Ectodermal cell (in vitro differentiated cells): ENCODE data around the gene XRCC5.
"Not testable (repeated sequence)": the region's sequence is repeated elsewhere in the genome, so short reads cannot be mapped to it uniquely, and the experiment has no call there.

Source experiments
- H3K27ac ChIP-seq: 2 replicates; pipeline ENCODE4 v1.7.0; 2013; ENCODE audit warnings: mild to moderate bottlenecking, low read depth, low read length; ENCODE audit not compliant: insufficient read depth, poor library complexity, severe bottlenecking
- H3K27me3 ChIP-seq: 2 replicates; pipeline ENCODE4 v1.7.0; 2013; ENCODE audit warnings: mild to moderate bottlenecking, low read length; ENCODE audit not compliant: insufficient read depth, control insufficient read depth, poor library complexity, severe bottlenecking
- H3K36me3 ChIP-seq: one replicate; pipeline ENCODE4 v1.7.0; 2013; ENCODE audit warnings: low read length; ENCODE audit not compliant: control insufficient read depth, insufficient read depth
- H3K4me1 ChIP-seq: one replicate; pipeline ENCODE4 v1.7.0; 2013; ENCODE audit warnings: low read length; ENCODE audit not compliant: control insufficient read depth, insufficient read depth
- H3K4me3 ChIP-seq: 2 replicates; pipeline ENCODE4 v1.7.0; 2013; ENCODE audit warnings: low read depth, low read length, control low read depth; ENCODE audit not compliant: insufficient read depth
- H3K9me3 ChIP-seq: 2 replicates; pipeline ENCODE4 v1.7.0; 2013; ENCODE audit warnings: mild to moderate bottlenecking, low read length, moderate library complexity; ENCODE audit not compliant: control insufficient read depth
- WGBS, 2 experiments: methylation state at CpG; one replicate each; pipeline ENCODE4 v1.1.7; 2013; ENCODE audit warnings: missing lambda C conversion rate in 2 of 2; 5-methylcytosine and 5-hydroxymethylcytosine counted together

The XRCC5 gene

GRCh38 chr2:216208661-216209060, 99.5 kb downstream of the XRCC5 start:
- peaks cover 35% of the 10 kb centered on the region for H3K36me3 ChIP-seq
- not testable (repeated sequence) for H3K9me3 ChIP-seq, H3K4me3 ChIP-seq, H3K27ac ChIP-seq, H3K27me3 ChIP-seq, H3K4me1 ChIP-seq
- WGBS, 2 experiments: 88 to 93% methylated on average over 8 of the region's 8 CpGs

GRCh38 chr2:216210701-216211540, 101.8 kb downstream of the XRCC5 start:
- Histone ChIP-seq H3K36me3 (peaks cover 13% of the 10 kb centered on the region), H3K27ac (no peak overlapping the region)
- WGBS, 2 experiments: 86 to 90% methylated on average over 2 to 3 of the region's 3 CpGs

GRCh38 chr2:216211614-216212145, 102.5 kb downstream of the XRCC5 start:
- H3K4me3 ChIP-seq: no peak overlapping the region
- peaks cover 5% of the 10 kb centered on the region for H3K36me3 ChIP-seq
- 95 to 98% methylated on average over 2 of the region's 2 CpGs for WGBS, 2 experiments
- H3K27me3 ChIP-seq: no peaks in the 10 kb centered on the region
- H3K9me3 ChIP-seq: no peaks in the 10 kb centered on the region
- H3K27ac ChIP-seq: no peak overlapping the region
- no peaks in the 10 kb centered on the region for H3K4me1 ChIP-seq

More at GRCh38 chr2:216210701-216211540, 101.8 kb downstream of the XRCC5 start:
- H3K4me3 ChIP-seq: no peak overlapping the region
- H3K4me1 ChIP-seq: no peaks in the 10 kb centered on the region
- H3K9me3 ChIP-seq: no peaks in the 10 kb centered on the region
- no peaks in the 10 kb centered on the region for H3K27me3 ChIP-seq

GRCh38 chr2:216214768-216215167, 105.6 kb downstream of the XRCC5 start:
- no peaks in the 10 kb centered on the region for H3K36me3 ChIP-seq
- H3K27me3 ChIP-seq: no peaks in the 10 kb centered on the region
- no peaks in the 10 kb centered on the region for H3K4me1 ChIP-seq
- 91 to 98% methylated on average over 2 of the region's 2 CpGs for WGBS, 2 experiments
- no peak overlapping the region for H3K27ac ChIP-seq
- H3K9me3 ChIP-seq: no peaks in the 10 kb centered on the region
- H3K4me3 ChIP-seq: no peak overlapping the region

GRCh38 chr2:216215658-216216390, 106.7 kb downstream of the XRCC5 start:
- H3K27ac ChIP-seq: no peak overlapping the region
- no peaks in the 10 kb centered on the region for H3K36me3 ChIP-seq
- H3K4me3 ChIP-seq: no peak overlapping the region
- H3K9me3 ChIP-seq: no peaks in the 10 kb centered on the region
- no peaks in the 10 kb centered on the region for H3K27me3 ChIP-seq
- 93 to 99% methylated on average over 3 to 4 of the region's 4 CpGs for WGBS, 2 experiments
- H3K4me1 ChIP-seq: no peaks in the 10 kb centered on the region

GRCh38 chr2:216216951-216217903, 108.1 kb downstream of the XRCC5 start:
- Histone ChIP-seq H3K4me1 (no peaks in the 10 kb centered on the region), H3K27ac (no peak overlapping the region), H3K4me3 (no peak overlapping the region), H3K36me3 (no peaks in the 10 kb centered on the region), H3K27me3 (no peaks in the 10 kb centered on the region), H3K9me3 (no peaks in the 10 kb centered on the region)
- 90 to 93% methylated on average over 7 of the region's 7 CpGs for WGBS, 2 experiments

- no peak overlapping the region for H3K4me3 ChIP-seq
- H3K4me1 ChIP-seq: no peaks in the 10 kb centered on the region
- H3K9me3 ChIP-seq: no peaks in the 10 kb centered on the region
- H3K27me3 ChIP-seq: no peaks in the 10 kb centered on the region
- WGBS, 2 experiments: 92 to 95% methylated on average over 2 of the region's 2 CpGs
- H3K27ac ChIP-seq: no peak overlapping the region
- H3K36me3 ChIP-seq: no peaks in the 10 kb centered on the region
Observed at GRCh38 chr2:216217904-216218260, 108.7 kb downstream of the XRCC5 start.

GRCh38 chr2:216219861-216220260, 110.7 kb downstream of the XRCC5 start:
- Histone ChIP-seq H3K36me3 (no peaks in the 10 kb centered on the region), H3K27me3 (no peaks in the 10 kb centered on the region), H3K4me1 (no peaks in the 10 kb centered on the region), H3K9me3 (no peaks in the 10 kb centered on the region), H3K4me3 (no peak overlapping the region), H3K27ac (no peak overlapping the region)
- whole genome bisulfite sequencing, 2 experiments: 89 to 90% methylated on average over 6 of the region's 6 CpGs

- Histone ChIP-seq H3K4me3 (no peak overlapping the region), H3K27me3 (no peaks in the 10 kb centered on the region), H3K27ac (no peak overlapping the region), H3K9me3 (no peaks in the 10 kb centered on the region), H3K4me1 (no peaks in the 10 kb centered on the region), H3K36me3 (no peaks in the 10 kb centered on the region)
- WGBS, 2 experiments: 86 to 87% methylated on average over 4 of the region's 4 CpGs
Observed at GRCh38 chr2:216220976-216221375, 111.8 kb downstream of the XRCC5 start.
